B cell (primary cell): ENCODE data around the gene HTR4. TPM values are rescaled to one million over a fixed set of nuclear protein-coding genes. Genes with fewer than 3 reads are reported as not detected.

Source experiments
- ATAC-seq: fragments of 200-7000 bp; cut with Tn5 transposase; one replicate; pipeline ENCODE4 v1.10.0; 2021; ENCODE audit warnings: low read depth, mild to moderate bottlenecking, moderate number of reproducible peaks, moderate library complexity
- CTCF ChIA-PET: fragments of 350-600 bp; sonication (Branson Sonifier 250); formaldehyde crosslinking; loops from one replicate; lab custom pipeline; 2021; ENCODE audit warnings: antibody characterized with exemption, inconsistent platforms; lab: Charles Lee
- POLR2A ChIA-PET: fragments of 350-600 bp; sonication (Branson Sonifier 250); formaldehyde crosslinking; loops from one replicate; lab custom pipeline; 2021; ENCODE audit warnings: antibody characterized with exemption; lab: Charles Lee
- DNase-seq: peaks from one replicate; pipeline ENCODE4 v3.0.0; 2013
- H2AFZ ChIP-seq: 2 replicates; pipeline ENCODE4 v1.6.1; 2012; ENCODE audit warnings: mild to moderate bottlenecking, low read depth, low read length; ENCODE audit not compliant: insufficient read depth, poor library complexity, severe bottlenecking
- H3K27ac ChIP-seq, 2 donors: 1 replicate in 1 of 2; 2 replicates in 1 of 2; pipeline ENCODE4 v1.5.1; 2012 to 2013; ENCODE audit warnings: low read length in 2 of 2, mild to moderate bottlenecking in 2 of 2, moderate library complexity in 1 of 2
- H3K27me3 ChIP-seq, 4 experiments: fragments of 200-600 bp in 1 of 4; sonication (generic) in 1 of 4; replicated peaks in 1 of 4; 1 replicate in 2 of 4; 2 replicates in 2 of 4; pipeline versions ENCODE4 v1.6.1 to v1.7.0; 2013 to 2016; ENCODE audit warnings: low read length in 3 of 4, mild to moderate bottlenecking in 2 of 4, mixed read lengths in 1 of 4, moderate library complexity in 1 of 4; ENCODE audit not compliant: insufficient read depth in 4 of 4, control insufficient read depth in 3 of 4; ENCODE audit errors: control extremely low read depth in 1 of 4
- H3K36me3 ChIP-seq, 2 experiments: replicated peaks in 1 of 2; 1 replicate in 1 of 2; 2 replicates in 1 of 2; pipeline versions ENCODE4 v1.6.1 to v1.7.1; 2013; ENCODE audit warnings: low read length in 1 of 2; ENCODE audit not compliant: insufficient read depth in 2 of 2, control insufficient read depth in 1 of 2; ENCODE audit errors: control extremely low read depth in 1 of 2, extremely low read depth in 1 of 2
- H3K4me1 ChIP-seq, 2 donors: fragments of 200-600 bp in 1 of 2; sonication (generic) in 1 of 2; 1 replicate in 1 of 2; 2 replicates in 1 of 2; pipeline versions ENCODE4 v1.5.1 to v1.6.1; 2013 to 2017; ENCODE audit warnings: low read length in 2 of 2; ENCODE audit not compliant: control insufficient read depth in 2 of 2, insufficient read depth in 2 of 2
- H3K4me2 ChIP-seq: replicated peaks from 2 replicates; pipeline ENCODE3; 2012; ENCODE audit warnings: mild to moderate bottlenecking, low read depth, low read length; ENCODE audit not compliant: poor library complexity, severe bottlenecking
- H3K4me3 ChIP-seq, 5 experiments: fragments of 200-600 bp in 1 of 5; sonication (generic) in 1 of 5; 1 replicate in 3 of 5; 2 replicates in 2 of 5; pipeline versions ENCODE4 v1.5.1 to v1.7.0; 2011 to 2016; ENCODE audit warnings: low read length in 4 of 5, mild to moderate bottlenecking in 4 of 5, low read depth in 2 of 5, control low read depth in 1 of 5, moderate library complexity in 1 of 5; ENCODE audit not compliant: insufficient read depth in 1 of 5; ENCODE audit errors: control extremely low read depth in 1 of 5, extremely low read depth in 1 of 5
- H3K79me2 ChIP-seq: fragments of 200-600 bp; sonication (generic); one replicate; pipeline ENCODE4 v1.6.0; 2016; ENCODE audit warnings: low read length; ENCODE audit not compliant: control insufficient read depth, insufficient read depth
- H3K9ac ChIP-seq: fragments of 200-600 bp; sonication (generic); 2 replicates; pipeline ENCODE4 v1.6.1; 2017; ENCODE audit warnings: mild to moderate bottlenecking, low read length, moderate library complexity
- H3K9me3 ChIP-seq, 3 donors: one replicate each; pipeline versions ENCODE4 v1.6.1 to v1.7.1; 2013; ENCODE audit warnings: low read length in 2 of 3; ENCODE audit not compliant: control insufficient read depth in 2 of 3, insufficient read depth in 1 of 3; ENCODE audit errors: control extremely low read depth in 1 of 3
- H4K20me1 ChIP-seq: 2 replicates; pipeline ENCODE4 v1.6.0; 2012; ENCODE audit warnings: mild to moderate bottlenecking, low read length; ENCODE audit not compliant: insufficient read depth, control insufficient read depth, poor library complexity, severe bottlenecking
- H3K27ac Mint-ChIP-seq: one replicate; pipeline ENCODE4 v1.8.0; 2021; ENCODE audit warnings: mixed read lengths
- H3K27me3 Mint-ChIP-seq: one replicate; pipeline ENCODE4 v1.8.0; 2021; ENCODE audit warnings: mixed read lengths
- H3K4me1 Mint-ChIP-seq: one replicate; pipeline ENCODE4 v1.8.0; 2021; ENCODE audit warnings: mixed read lengths
- H3K4me3 Mint-ChIP-seq: one replicate; pipeline ENCODE4 v1.8.0; 2021; ENCODE audit warnings: mixed read lengths
- H3K9me3 Mint-ChIP-seq: one replicate; pipeline ENCODE4 v1.8.0; 2022; ENCODE audit warnings: mixed read lengths; ENCODE audit not compliant: insufficient read depth
- EZH2 ChIP-seq: IDR thresholded peaks from 2 replicates; pipeline ENCODE4 v1.6.1; 2012; ENCODE audit warnings: borderline replicate concordance, low read depth, mild to moderate bottlenecking, moderate library complexity, low read length; ENCODE audit not compliant: insufficient read depth, poor library complexity, severe bottlenecking
- WGBS: methylation state at CpG from one replicate; pipeline ENCODE4 v1.1.5; 2013; ENCODE audit warnings: missing lambda C conversion rate; ENCODE audit not compliant: insufficient coverage; 5-methylcytosine and 5-hydroxymethylcytosine counted together
- intact Hi-C: fragments of 100-400 bp; cut with micrococcal nuclease; formaldehyde crosslinking; loops from one replicate; pipeline ENCODE4 v1.10.0; 2022
- polyA plus RNA-seq: library from polyadenylated mRNA; depleted of rRNA; stranded (reverse); fragments of >200 nt; gene quantifications from 2 replicates; pipeline ENCODE4 v1.2.3, GENCODE V29; 2012
- total RNA-seq, 2 donors: library from RNA; stranded (reverse); fragments of 120-200 nt in 1 of 2; gene quantifications; 1 replicate in 1 of 2; 2 replicates in 1 of 2; pipeline versions ENCODE4 v1.2.3 to v1.2.4, GENCODE V29; 2013 to 2022
- TF ChIP-seq, protein P1 (sequence below): fragments of 200-600 bp; IDR thresholded peaks from one replicate; pipeline ENCODE4 v1.8.0; 2022; ENCODE audit warnings: antibody characterized with exemption, mild to moderate bottlenecking

Gene HTR4
- total and polyA plus RNA-seq, 2 donors (not counting 1 experiment from before 2014, with no cell fraction given): not detected

DNA sequence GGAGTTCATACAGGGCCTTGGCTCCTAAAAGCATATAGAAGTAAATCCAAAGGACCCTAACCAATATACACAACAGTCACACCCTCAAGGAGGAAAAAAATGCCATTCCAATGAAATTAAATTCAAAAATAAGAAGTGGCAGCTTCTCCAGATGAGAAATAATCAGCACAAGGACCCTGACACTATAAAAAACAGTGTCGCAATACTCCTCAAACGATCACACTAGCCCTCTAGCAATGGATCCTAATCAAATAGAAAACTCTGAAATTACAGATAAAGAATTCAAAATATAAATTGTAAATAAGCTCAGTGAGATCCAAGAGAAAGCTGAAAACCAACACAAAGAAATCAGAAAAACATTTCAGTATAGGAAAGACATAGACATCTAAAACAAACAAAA, 33.5 kb upstream of the HTR4 start:
- Mint-ChIP-seq H3K27me3 (peaks cover 25% of the 10 kb centered on the region), H3K4me1 (no peaks in the 10 kb centered on the region), H3K27ac (no peak overlapping the region), H3K4me3 (no peak overlapping the region), H3K9me3 (peaks cover 9% of the 10 kb centered on the region)
- ChIA-PET POLR2A (no interaction called here), CTCF (no interaction called here)
- TF ChIP-seq, protein P1, sequence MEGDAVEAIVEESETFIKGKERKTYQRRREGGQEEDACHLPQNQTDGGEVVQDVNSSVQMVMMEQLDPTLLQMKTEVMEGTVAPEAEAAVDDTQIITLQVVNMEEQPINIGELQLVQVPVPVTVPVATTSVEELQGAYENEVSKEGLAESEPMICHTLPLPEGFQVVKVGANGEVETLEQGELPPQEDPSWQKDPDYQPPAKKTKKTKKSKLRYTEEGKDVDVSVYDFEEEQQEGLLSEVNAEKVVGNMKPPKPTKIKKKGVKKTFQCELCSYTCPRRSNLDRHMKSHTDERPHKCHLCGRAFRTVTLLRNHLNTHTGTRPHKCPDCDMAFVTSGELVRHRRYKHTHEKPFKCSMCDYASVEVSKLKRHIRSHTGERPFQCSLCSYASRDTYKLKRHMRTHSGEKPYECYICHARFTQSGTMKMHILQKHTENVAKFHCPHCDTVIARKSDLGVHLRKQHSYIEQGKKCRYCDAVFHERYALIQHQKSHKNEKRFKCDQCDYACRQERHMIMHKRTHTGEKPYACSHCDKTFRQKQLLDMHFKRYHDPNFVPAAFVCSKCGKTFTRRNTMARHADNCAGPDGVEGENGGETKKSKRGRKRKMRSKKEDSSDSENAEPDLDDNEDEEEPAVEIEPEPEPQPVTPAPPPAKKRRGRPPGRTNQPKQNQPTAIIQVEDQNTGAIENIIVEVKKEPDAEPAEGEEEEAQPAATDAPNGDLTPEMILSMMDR: no peak
- TF ChIP-seq EZH2: no peak
- intact Hi-C loops: no loop called here
- H3K27me3 ChIP-seq: peaks cover 0 to 2% (median 0%) of the 10 kb centered on the region in 4 experiments
- H2AFZ ChIP-seq: no peak overlapping the region
- ATAC-seq: no peak
- H3K9ac ChIP-seq: no peak overlapping the region
- peaks cover 0 to 9% (median 0%) of the 10 kb centered on the region in 3 donors for H3K9me3 ChIP-seq
- no peaks in the 10 kb centered on the region for H3K4me1 ChIP-seq
- no peak for DNase-seq
- H4K20me1 ChIP-seq: no peaks in the 10 kb centered on the region
- no CpG with 5 or more reads among the region's 2 CpGs for WGBS
- H3K27ac ChIP-seq: no peak overlapping the region
- no peaks in the 10 kb centered on the region for H3K79me2 ChIP-seq
- H3K4me2 ChIP-seq: no peak overlapping the region
- no peak overlapping the region for H3K4me3 ChIP-seq
- no peaks in the 10 kb centered on the region for H3K36me3 ChIP-seq

DNA sequence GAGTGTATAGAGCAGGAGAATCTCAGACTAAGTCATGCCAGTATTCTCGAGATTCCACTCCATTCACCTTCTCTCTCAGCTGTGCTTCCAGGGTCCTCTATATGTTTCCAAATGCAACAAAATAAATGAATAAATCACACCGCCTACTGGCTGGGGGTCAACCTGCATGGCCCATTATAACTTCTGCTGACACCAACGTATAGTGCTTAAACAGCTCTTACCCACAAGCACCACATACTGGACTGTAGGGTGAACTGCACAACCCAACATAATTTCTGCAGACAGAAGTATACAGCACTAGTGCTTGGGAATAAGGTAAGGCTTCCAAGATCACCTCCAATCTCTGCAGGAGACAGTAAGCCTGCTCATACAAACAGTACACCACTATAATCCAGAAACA, 33.1 kb upstream of the HTR4 start:
- Histone ChIP-seq H3K4me2 (no peak overlapping the region), H4K20me1 (no peaks in the 10 kb centered on the region), H3K36me3 (no peaks in the 10 kb centered on the region), H3K27me3 (peaks cover 0 to 2% (median 0%) of the 10 kb centered on the region in 4 experiments), H3K4me1 (no peaks in the 10 kb centered on the region), H3K27ac (no peak overlapping the region), H3K79me2 (no peaks in the 10 kb centered on the region), H3K4me3 (no peak overlapping the region), H3K9me3 (peaks cover 0 to 9% (median 0%) of the 10 kb centered on the region in 3 donors), H2AFZ (no peak overlapping the region), H3K9ac (no peak overlapping the region)
- ChIA-PET POLR2A (no interaction called here), CTCF (no interaction called here)
- no peak for ATAC-seq
- TF ChIP-seq, protein P1: no peak
- TF ChIP-seq EZH2: no peak
- intact Hi-C loops: no loop called here
- no peaks in the 10 kb centered on the region for H3K4me1 Mint-ChIP-seq
- H3K27me3 Mint-ChIP-seq: peaks cover 30% of the 10 kb centered on the region
- H3K9me3 Mint-ChIP-seq: peaks cover 9% of the 10 kb centered on the region
- no peak overlapping the region for H3K27ac Mint-ChIP-seq
- H3K4me3 Mint-ChIP-seq: no peak overlapping the region
- no peak for DNase-seq
- WGBS: 62% methylated on average over 3 of the region's 3 CpGs
